ENCODE data around the gene TSC22D1.

- TF ChIP-seq CTCF (conservative IDR thresholded peaks at IDR 0.05 in 1 of 2, IDR thresholded peaks at IDR 0.05 in 1 of 2; ENCODE audit: extremely low read depth in 1 of 2, insufficient read depth in 1 of 2, low read depth in 1 of 2, low read length in 2 of 2) (no peak), EZH2 (IDR thresholded peaks at IDR 0.05; ENCODE audit: borderline replicate concordance, low read length) (no peak)
These were observed 174.6 kb downstream of the TSC22D1 start for GRCh38 chr13:44401577-44401976.
